T follicular helper cell (primary cell): ENCODE data around the gene FDXACB1.

ENCODE experiments used
- DNase-seq: peaks from one replicate; pipeline ENCODE4 v3.0.0-alpha.2; 2020; ENCODE audit warnings: low read depth

The FDXACB1 gene

GRCh38 chr11:111841370-111842053, 37.5 kb downstream of the FDXACB1 start:
- peak; percentile 78 for DNase-seq

- DNase-seq, result no peak
Measured at GRCh38 chr11:111840143-111840542, 38.8 kb downstream of the FDXACB1 start.

GRCh38 chr11:111838054-111838453, 40.9 kb downstream of the FDXACB1 start:
- no peak for DNase-seq

GRCh38 chr11:111837366-111837891, 41.5 kb downstream of the FDXACB1 start:
- DNase-seq, result no peak

GRCh38 chr11:111836721-111837120, 42.2 kb downstream of the FDXACB1 start:
- DNase-seq, result no peak

GRCh38 chr11:111836162-111836561, 42.8 kb downstream of the FDXACB1 start:
- DNase-seq, result no peak

- no peak for DNase-seq
Measured at GRCh38 chr11:111835665-111836064, 43.3 kb downstream of the FDXACB1 start.

GRCh38 chr11:111834432-111835163, 44.4 kb downstream of the FDXACB1 start:
- no peak for DNase-seq

GRCh38 chr11:111833524-111833923, 45.4 kb downstream of the FDXACB1 start:
- DNase-seq, result no peak

GRCh38 chr11:111829185-111829968, 49.6 kb downstream of the FDXACB1 start:
- DNase-seq, result no peak

- DNase-seq, result no peak
Measured at GRCh38 chr11:111826322-111826950, 52.5 kb downstream of the FDXACB1 start.
